H9 (cell line): ENCODE measurements around the gene SPA17. TPM values are rescaled to one million over a fixed set of nuclear protein-coding genes. Genes with fewer than 3 reads are reported as not detected.
A peak's percentile ranks its signal among the peaks of the same experiment; 100 is the strongest.

Experiments used
- DNase-seq: peaks from one replicate; pipeline ENCODE4 v3.0.0-alpha.2; 2017
- H2AFZ ChIP-seq: one replicate; pipeline ENCODE4 v1.6.1; 2013; ENCODE audit warnings: mild to moderate bottlenecking, low read length, control low read depth, moderate library complexity
- H2AK5ac ChIP-seq: 2 replicates; pipeline ENCODE4 v1.6.1; 2013; ENCODE audit warnings: low read length, control low read depth, mixed read lengths; ENCODE audit not compliant: insufficient read length
- H2BK120ac ChIP-seq: one replicate; pipeline ENCODE4 v1.6.1; 2013; ENCODE audit warnings: low read depth, mild to moderate bottlenecking, low read length, control low read depth, inconsistent platforms; ENCODE audit not compliant: poor library complexity, severe bottlenecking
- H2BK12ac ChIP-seq: 2 replicates; pipeline ENCODE4 v1.6.1; 2013; ENCODE audit warnings: low read length, control low read depth, mixed read lengths, low read depth; ENCODE audit not compliant: insufficient read length
- H2BK15ac ChIP-seq: 2 replicates; pipeline ENCODE4 v1.6.1; 2013; ENCODE audit warnings: low read depth, low read length, control low read depth
- H2BK20ac ChIP-seq: one replicate; pipeline ENCODE4 v1.6.1; 2013; ENCODE audit warnings: low read depth, mild to moderate bottlenecking, low read length, control low read depth, inconsistent platforms; ENCODE audit not compliant: poor library complexity, severe bottlenecking
- H2BK5ac ChIP-seq: 2 replicates; pipeline ENCODE4 v1.6.1; 2013; ENCODE audit warnings: low read length, control low read depth, mixed read lengths; ENCODE audit not compliant: insufficient read length
- H3K14ac ChIP-seq: 2 replicates; pipeline ENCODE4 v1.6.1; 2013; ENCODE audit warnings: low read length, control low read depth; ENCODE audit not compliant: insufficient read depth
- H3K18ac ChIP-seq: 2 replicates; pipeline ENCODE4 v1.6.1; 2013; ENCODE audit warnings: low read depth, mild to moderate bottlenecking, mixed read lengths, low read length, control low read depth; ENCODE audit not compliant: insufficient read length
- H3K23ac ChIP-seq: 2 replicates; pipeline ENCODE4 v1.6.1; 2013; ENCODE audit warnings: low read length, control low read depth, mixed read lengths, low read depth; ENCODE audit not compliant: insufficient read length
- H3K23me2 ChIP-seq: 2 replicates; pipeline ENCODE4 v1.6.1; 2013; ENCODE audit warnings: low read depth, mild to moderate bottlenecking, mixed read lengths, low read length, control low read depth; ENCODE audit not compliant: insufficient read length, poor library complexity, severe bottlenecking
- H3K27ac ChIP-seq: 2 replicates; pipeline ENCODE4 v1.5.1; 2013; ENCODE audit warnings: low read length, control low read depth, mixed read lengths, low read depth; ENCODE audit not compliant: insufficient read length
- H3K27me3 ChIP-seq: 2 replicates; pipeline ENCODE4 v1.6.1; 2013; ENCODE audit warnings: low read length, control low read depth, inconsistent platforms; ENCODE audit not compliant: insufficient read depth
- H3K4ac ChIP-seq: 2 replicates; pipeline ENCODE4 v1.6.1; 2013; ENCODE audit warnings: low read depth, mild to moderate bottlenecking, control low read depth, inconsistent platforms, low read length, moderate library complexity
- H3K4me1 ChIP-seq: 2 replicates; pipeline ENCODE4 v1.6.1; 2013; ENCODE audit warnings: low read length, control low read depth, inconsistent platforms; ENCODE audit not compliant: insufficient read depth
- H3K4me2 ChIP-seq: 2 replicates; pipeline ENCODE4 v1.6.1; 2013; ENCODE audit warnings: low read length, control low read depth, mixed read lengths; ENCODE audit not compliant: insufficient read length, insufficient read depth
- H3K56ac ChIP-seq: 2 replicates; pipeline ENCODE4 v1.6.1; 2013; ENCODE audit warnings: low read depth, mild to moderate bottlenecking, mixed read lengths, low read length, control low read depth; ENCODE audit not compliant: insufficient read length
- H3K79me1 ChIP-seq: 2 replicates; pipeline ENCODE4 v1.6.1; 2013; ENCODE audit warnings: low read depth, mild to moderate bottlenecking, moderate library complexity, low read length, control low read depth, inconsistent platforms; ENCODE audit not compliant: insufficient read depth, poor library complexity, severe bottlenecking
- H3K79me2 ChIP-seq: 2 replicates; pipeline ENCODE4 v1.6.1; 2013; ENCODE audit warnings: low read length, control low read depth, inconsistent platforms; ENCODE audit not compliant: insufficient read depth
- H3K9ac ChIP-seq: 2 replicates; pipeline ENCODE4 v1.6.1; 2013; ENCODE audit warnings: low read length, control low read depth, mixed read lengths; ENCODE audit not compliant: insufficient read length; ENCODE audit errors: extremely low read depth
- H3K9me3 ChIP-seq: one replicate; pipeline ENCODE4 v1.6.1; 2013; ENCODE audit warnings: low read depth, low read length, inconsistent platforms; ENCODE audit not compliant: control insufficient read depth
- H3T11ph ChIP-seq: one replicate; pipeline ENCODE4 v1.6.1; 2013; ENCODE audit warnings: mild to moderate bottlenecking, low read length, control low read depth, inconsistent platforms
- H4K20me1 ChIP-seq: one replicate; pipeline ENCODE4 v1.6.1; 2013; ENCODE audit not compliant: control insufficient read depth, insufficient read length, insufficient read depth
- H4K5ac ChIP-seq: 2 replicates; pipeline ENCODE4 v1.6.1; 2013; ENCODE audit warnings: low read depth, mild to moderate bottlenecking, mixed read lengths, low read length, control low read depth; ENCODE audit not compliant: insufficient read length
- H4K8ac ChIP-seq: replicated peaks from 2 replicates; pipeline ENCODE4 v1.6.1; 2013; ENCODE audit warnings: low read length, control low read depth, mixed read lengths, low read depth; ENCODE audit not compliant: insufficient read length
- H4K91ac ChIP-seq: 2 replicates; pipeline ENCODE4 v1.6.1; 2013; ENCODE audit warnings: low read depth, mild to moderate bottlenecking, moderate library complexity, mixed read lengths, low read length, control low read depth; ENCODE audit not compliant: insufficient read length
- H3K27ac Mint-ChIP-seq, 3 experiments: 2 replicates in 2 of 3; 3 replicates in 1 of 3; pipeline ENCODE4 v1.8.0; 2020 to 2021; ENCODE audit warnings: mixed read lengths in 3 of 3, mild to moderate bottlenecking in 1 of 3, moderate library complexity in 1 of 3
- H3K27me3 Mint-ChIP-seq: 2 replicates; pipeline ENCODE4 v1.8.0; 2021; ENCODE audit warnings: low read depth, mild to moderate bottlenecking, moderate library complexity, mixed read lengths
- H3K36me3 Mint-ChIP-seq, 3 experiments: 2 replicates in 2 of 3; 3 replicates in 1 of 3; pipeline ENCODE4 v1.8.0; 2020 to 2021; ENCODE audit warnings: low read depth in 3 of 3, mixed read lengths in 3 of 3; ENCODE audit not compliant: insufficient read depth in 1 of 3
- H3K4me1 Mint-ChIP-seq, 2 experiments: 2 replicates each; pipeline ENCODE4 v1.8.0; 2020; ENCODE audit warnings: mixed read lengths in 2 of 2
- H3K4me3 Mint-ChIP-seq, 2 experiments: 2 replicates in 1 of 2; 3 replicates in 1 of 2; pipeline ENCODE4 v1.8.0; 2020 to 2021; ENCODE audit warnings: mild to moderate bottlenecking in 2 of 2, mixed read lengths in 2 of 2, moderate library complexity in 1 of 2
- H3K9me3 Mint-ChIP-seq, 2 experiments: 2 replicates in 1 of 2; 3 replicates in 1 of 2; pipeline ENCODE4 v1.8.0; 2020; ENCODE audit warnings: mild to moderate bottlenecking in 2 of 2, mixed read lengths in 2 of 2, moderate library complexity in 1 of 2
- total RNA-seq: library from RNA; stranded (reverse); gene quantifications from 2 replicates; pipeline ENCODE4 v1.2.1, GENCODE V29; 2021
- TF ChIP-seq, protein P1 (sequence below): fragments of 200-600 bp; sonication (generic); conservative IDR thresholded peaks from 3 replicates; pipeline ENCODE4 v1.8.0; 2021; ENCODE audit warnings: antibody characterized with exemption, mild to moderate bottlenecking

The SPA17 gene
- total RNA-seq, 1 experiment from 2014 or later = 6.9 TPM

GRCh38 chr11:124700028-124700427 lies 26.3 kb downstream of the SPA17 start:
- Histone ChIP-seq H3K14ac (no peak overlapping the region), H3K23ac (no peak overlapping the region), H3K27me3 (no peaks in the 10 kb centered on the region), H2BK5ac (no peak overlapping the region), H3K27ac (no peak overlapping the region), H3K79me1 (no peaks in the 10 kb centered on the region), H4K8ac (no peak overlapping the region), H2BK12ac (no peak overlapping the region), H2AK5ac (no peak overlapping the region), H3K79me2 (no peaks in the 10 kb centered on the region), H4K91ac (no peak overlapping the region), H3K9ac (no peak overlapping the region), H3K56ac (no peak overlapping the region), H2BK120ac (no peak overlapping the region), H4K20me1 (no peaks in the 10 kb centered on the region), H3K4me2 (no peak overlapping the region), H3K4ac (no peak overlapping the region), H3K23me2 (no peaks in the 10 kb centered on the region), H3K18ac (no peak overlapping the region), H2BK20ac (no peak overlapping the region), H3K4me1 (peaks cover 5% of the 10 kb centered on the region), H2AFZ (no peak overlapping the region), H2BK15ac (no peak overlapping the region), H3T11ph (no peak overlapping the region), H3K9me3 (no peaks in the 10 kb centered on the region), H4K5ac (no peak overlapping the region)
- Mint-ChIP-seq H3K4me3 (no peak overlapping the region), H3K4me1 (peaks cover 9 to 11% of the 10 kb centered on the region in 2 experiments), H3K9me3 (peaks cover 0 to 8% of the 10 kb centered on the region in 2 experiments; a peak in 3 of 5 replicates), H3K27ac (peak overlapping the region in 1 of 3 experiments; percentile 50; a peak in 2 of 7 replicates), H3K27me3 (no peaks in the 10 kb centered on the region), H3K36me3 (no peaks in the 10 kb centered on the region; a peak in 1 of 7 replicates)
- TF ChIP-seq, protein P1, sequence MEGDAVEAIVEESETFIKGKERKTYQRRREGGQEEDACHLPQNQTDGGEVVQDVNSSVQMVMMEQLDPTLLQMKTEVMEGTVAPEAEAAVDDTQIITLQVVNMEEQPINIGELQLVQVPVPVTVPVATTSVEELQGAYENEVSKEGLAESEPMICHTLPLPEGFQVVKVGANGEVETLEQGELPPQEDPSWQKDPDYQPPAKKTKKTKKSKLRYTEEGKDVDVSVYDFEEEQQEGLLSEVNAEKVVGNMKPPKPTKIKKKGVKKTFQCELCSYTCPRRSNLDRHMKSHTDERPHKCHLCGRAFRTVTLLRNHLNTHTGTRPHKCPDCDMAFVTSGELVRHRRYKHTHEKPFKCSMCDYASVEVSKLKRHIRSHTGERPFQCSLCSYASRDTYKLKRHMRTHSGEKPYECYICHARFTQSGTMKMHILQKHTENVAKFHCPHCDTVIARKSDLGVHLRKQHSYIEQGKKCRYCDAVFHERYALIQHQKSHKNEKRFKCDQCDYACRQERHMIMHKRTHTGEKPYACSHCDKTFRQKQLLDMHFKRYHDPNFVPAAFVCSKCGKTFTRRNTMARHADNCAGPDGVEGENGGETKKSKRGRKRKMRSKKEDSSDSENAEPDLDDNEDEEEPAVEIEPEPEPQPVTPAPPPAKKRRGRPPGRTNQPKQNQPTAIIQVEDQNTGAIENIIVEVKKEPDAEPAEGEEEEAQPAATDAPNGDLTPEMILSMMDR = no peak
- no peak for DNase-seq
